Measurements from ENCODE around the gene LIF.

Gene LIF

DNA sequence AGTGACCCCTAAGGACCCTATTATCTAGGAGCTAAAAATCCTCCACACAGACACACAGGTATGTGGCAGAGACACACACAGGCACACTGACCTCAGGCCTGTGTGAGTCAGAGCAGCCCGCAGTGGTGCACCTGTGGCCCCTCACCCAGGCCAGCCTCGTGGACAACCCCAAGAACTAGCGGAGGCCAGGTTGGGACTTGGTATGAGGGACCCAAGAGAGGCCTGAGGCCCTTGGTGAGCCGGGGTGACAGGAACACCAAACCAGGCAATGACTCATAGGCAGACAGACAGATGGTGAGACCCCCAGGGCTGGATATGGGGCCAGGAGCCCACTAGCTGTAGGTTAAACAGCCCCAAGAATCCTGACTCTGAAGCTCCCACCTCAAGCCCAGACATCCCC is 36.8 kb upstream of the LIF start:
- no peaks in the 10 kb centered on the region for H3K36me3 ChIP-seq (ENCODE audit: control insufficient read depth, insufficient read depth, low read length)
- no peak overlapping the region for H3K4me3 ChIP-seq (ENCODE audit: extremely low read depth, insufficient read depth, low read length, poor library complexity, severe bottlenecking)
- H3K9me3 ChIP-seq (ENCODE audit: control insufficient read depth, low read length), result no peaks in the 10 kb centered on the region
- H3K4me1 ChIP-seq (ENCODE audit: control insufficient read depth, insufficient read depth, low read length, poor library complexity, severe bottlenecking), result peaks cover 3% of the 10 kb centered on the region
- 98 to 100% methylated on average over 4 of the region's 4 CpGs for WGBS, 2 experiments (ENCODE audit: insufficient coverage in 2 of 2)
- H3K27ac ChIP-seq (ENCODE audit: low read depth, low read length, severe bottlenecking), result no peak overlapping the region

DNA sequence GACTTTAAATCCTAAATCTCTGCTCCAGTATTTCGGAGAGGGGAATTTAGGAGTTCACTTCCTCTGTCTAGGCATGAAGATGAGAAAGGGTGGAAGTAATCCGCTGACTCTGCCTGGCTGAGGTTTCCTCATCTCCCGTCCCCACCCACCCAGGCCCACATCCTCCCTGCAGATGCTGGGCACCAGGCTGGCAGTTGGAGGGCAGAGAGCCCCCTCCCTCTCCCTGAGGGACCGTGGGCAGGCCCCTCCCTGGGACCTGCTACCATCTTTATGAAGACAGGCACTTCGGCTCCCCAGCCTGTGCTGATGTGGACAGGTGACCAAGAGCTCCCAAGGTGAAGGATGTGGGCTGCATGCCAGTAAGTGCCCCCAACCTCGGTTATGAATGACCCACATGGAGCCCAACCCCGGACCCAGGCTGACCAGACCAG is 36.1 kb upstream of the LIF start:
- Histone ChIP-seq H3K4me3 (ENCODE audit: extremely low read depth, insufficient read depth, low read length, poor library complexity, severe bottlenecking) (no peak overlapping the region), H3K4me1 (ENCODE audit: control insufficient read depth, insufficient read depth, low read length, poor library complexity, severe bottlenecking) (peaks cover 6% of the 10 kb centered on the region), H3K36me3 (ENCODE audit: control insufficient read depth, insufficient read depth, low read length) (no peaks in the 10 kb centered on the region), H3K9me3 (ENCODE audit: control insufficient read depth, low read length) (no peaks in the 10 kb centered on the region), H3K27ac (ENCODE audit: low read depth, low read length, severe bottlenecking) (no peak overlapping the region)
- WGBS, 2 experiments (ENCODE audit: insufficient coverage in 2 of 2), result 86 to 98% methylated on average over 5 of the region's 7 CpGs

DNA sequence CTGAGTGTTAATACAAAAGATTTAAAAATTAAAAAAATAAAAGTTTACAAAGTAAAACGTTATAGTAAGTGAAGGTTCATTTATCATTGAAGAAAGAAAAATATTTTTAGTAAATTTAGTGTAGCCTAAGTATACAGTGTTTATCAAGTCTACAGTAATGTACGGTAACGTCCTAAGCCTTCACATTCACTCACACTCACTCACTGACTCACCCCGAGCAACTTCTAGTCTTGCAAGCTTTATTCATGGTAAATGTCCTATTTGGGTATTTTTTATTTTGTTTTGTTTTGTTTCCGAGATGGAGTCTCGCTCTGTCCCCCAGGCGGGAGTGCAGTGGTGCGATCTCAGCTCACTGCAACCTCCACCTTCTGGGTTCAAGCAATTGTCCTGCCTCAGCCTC is 33.9 kb upstream of the LIF start:
- Histone ChIP-seq H3K27ac (ENCODE audit: low read depth, low read length, severe bottlenecking) (no peak overlapping the region), H3K9me3 (ENCODE audit: control insufficient read depth, low read length) (no peaks in the 10 kb centered on the region), H3K36me3 (ENCODE audit: control insufficient read depth, insufficient read depth, low read length) (no peaks in the 10 kb centered on the region), H3K4me3 (ENCODE audit: extremely low read depth, insufficient read depth, low read length, poor library complexity, severe bottlenecking) (no peak overlapping the region), H3K4me1 (ENCODE audit: control insufficient read depth, insufficient read depth, low read length, poor library complexity, severe bottlenecking) (peaks cover 6% of the 10 kb centered on the region)
- WGBS, 2 experiments (ENCODE audit: insufficient coverage in 2 of 2), result 90 to 96% methylated on average over 3 to 5 of the region's 8 CpGs

DNA sequence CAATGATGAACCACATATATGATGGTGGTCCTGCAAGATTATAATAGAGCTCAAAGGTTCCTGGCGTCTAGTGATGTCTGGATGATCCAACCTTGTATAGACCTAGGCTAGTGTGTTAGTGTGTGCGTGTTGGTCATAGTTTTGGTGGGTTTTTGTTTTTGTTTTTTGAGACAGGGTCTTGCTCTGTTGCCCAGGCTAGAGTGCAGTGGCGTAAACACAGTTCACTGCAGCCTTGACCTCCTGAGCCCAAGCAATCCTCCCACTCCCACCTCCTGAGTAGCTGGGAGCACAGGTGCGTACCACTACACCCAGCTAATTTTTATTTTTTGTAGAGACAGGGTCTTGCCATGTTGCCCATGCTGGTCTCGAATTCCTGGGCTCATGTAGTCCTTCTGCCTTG is 33.4 kb upstream of the LIF start:
- WGBS, 2 experiments (ENCODE audit: insufficient coverage in 2 of 2), result 100% methylated on average over 3 to 4 of the region's 5 CpGs
- Histone ChIP-seq H3K36me3 (ENCODE audit: control insufficient read depth, insufficient read depth, low read length) (no peaks in the 10 kb centered on the region), H3K9me3 (ENCODE audit: control insufficient read depth, low read length) (no peaks in the 10 kb centered on the region), H3K4me1 (ENCODE audit: control insufficient read depth, insufficient read depth, low read length, poor library complexity, severe bottlenecking) (peaks cover 6% of the 10 kb centered on the region), H3K4me3 (ENCODE audit: extremely low read depth, insufficient read depth, low read length, poor library complexity, severe bottlenecking) (no peak overlapping the region), H3K27ac (ENCODE audit: low read depth, low read length, severe bottlenecking) (no peak overlapping the region)

DNA sequence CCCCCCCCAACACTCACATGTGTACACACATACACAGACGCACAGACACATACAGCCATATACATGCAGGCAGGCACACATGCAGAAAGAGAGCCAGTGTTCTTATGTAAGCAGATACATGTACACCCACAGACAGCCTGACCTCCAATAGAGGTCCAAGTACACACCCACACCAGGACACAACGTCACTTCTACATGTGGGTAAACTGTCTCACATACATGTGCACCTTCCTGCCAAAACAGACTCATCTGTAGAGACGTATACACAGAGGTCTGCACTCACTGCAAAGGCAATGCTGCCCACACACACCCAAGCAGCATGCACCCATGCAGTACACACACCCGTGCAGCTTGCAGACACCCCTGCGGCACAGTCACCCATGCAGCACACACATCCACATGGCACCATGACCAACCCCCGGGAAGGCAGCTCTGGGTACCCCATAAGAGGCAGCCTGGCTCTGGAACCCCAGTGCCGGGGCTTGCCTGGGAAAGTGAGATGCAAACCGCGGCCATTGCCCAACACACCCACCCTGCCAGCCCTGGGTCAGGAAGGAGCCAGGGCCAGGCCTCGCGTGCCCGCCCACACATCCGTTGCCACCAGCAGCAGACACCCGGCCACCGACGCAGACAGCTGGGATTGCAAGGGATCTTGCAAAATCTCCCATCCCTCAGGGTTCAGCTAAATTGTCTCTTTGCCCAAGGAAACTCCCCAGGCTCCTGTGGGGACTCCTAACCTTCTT is 32.7 kb upstream of the LIF start:
- Histone ChIP-seq H3K4me1 (ENCODE audit: control insufficient read depth, insufficient read depth, low read length, poor library complexity, severe bottlenecking) (peaks cover 6% of the 10 kb centered on the region), H3K36me3 (ENCODE audit: control insufficient read depth, insufficient read depth, low read length) (no peaks in the 10 kb centered on the region), H3K9me3 (ENCODE audit: control insufficient read depth, low read length) (no peaks in the 10 kb centered on the region), H3K4me3 (ENCODE audit: extremely low read depth, insufficient read depth, low read length, poor library complexity, severe bottlenecking) (no peak overlapping the region), H3K27ac (ENCODE audit: low read depth, low read length, severe bottlenecking) (no peak overlapping the region)
- WGBS, 2 experiments (ENCODE audit: insufficient coverage in 2 of 2), result 86 to 88% methylated on average over 10 to 14 of the region's 16 CpGs

DNA sequence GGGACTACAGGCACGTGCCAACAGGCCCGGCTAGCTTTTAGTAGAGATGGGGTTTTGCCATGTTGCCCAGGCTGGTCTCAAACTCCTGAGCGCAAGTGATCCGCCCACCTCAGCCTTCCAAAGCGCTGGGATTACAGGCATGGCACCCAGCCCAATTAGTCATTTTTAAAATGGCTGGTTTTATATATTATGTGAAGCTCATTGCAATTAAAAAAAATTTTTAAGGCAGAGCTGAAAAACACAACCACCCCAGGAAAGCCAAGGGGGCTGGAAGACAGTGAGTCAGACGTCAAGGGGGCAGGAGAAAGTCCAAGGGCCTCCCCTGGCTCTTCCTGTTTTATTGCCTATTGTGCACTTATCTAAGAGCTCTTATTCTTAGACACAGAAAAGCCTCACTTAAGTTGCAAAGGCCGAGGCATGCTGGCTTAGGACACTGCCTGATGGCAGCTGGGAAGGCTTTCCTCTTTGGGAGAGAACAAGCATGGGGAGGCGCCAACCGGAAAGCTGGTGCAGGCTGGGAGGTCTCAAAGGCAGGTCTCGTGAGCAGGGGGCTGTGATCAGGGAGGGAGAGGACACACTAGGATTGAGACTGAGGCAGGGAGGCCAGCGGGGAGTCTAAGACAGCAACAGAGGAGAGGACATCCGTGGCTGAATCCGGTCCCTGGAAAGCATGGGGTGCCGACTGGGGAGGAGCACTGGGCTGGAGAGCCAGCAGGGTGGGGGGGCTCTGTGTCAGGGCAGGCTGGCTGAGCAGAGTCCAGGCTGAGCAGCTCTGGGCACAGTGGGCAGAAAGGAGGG is 31.2 kb upstream of the LIF start:
- Histone ChIP-seq H3K27ac (ENCODE audit: low read depth, low read length, severe bottlenecking) (peak overlapping the region; percentile 11), H3K36me3 (ENCODE audit: control insufficient read depth, insufficient read depth, low read length) (no peaks in the 10 kb centered on the region), H3K4me3 (ENCODE audit: extremely low read depth, insufficient read depth, low read length, poor library complexity, severe bottlenecking) (no peak overlapping the region), H3K9me3 (ENCODE audit: control insufficient read depth, low read length) (no peaks in the 10 kb centered on the region), H3K4me1 (ENCODE audit: control insufficient read depth, insufficient read depth, low read length, poor library complexity, severe bottlenecking) (peaks cover 6% of the 10 kb centered on the region)
- WGBS, 2 experiments (ENCODE audit: insufficient coverage in 2 of 2), result 59 to 60% methylated on average over 9 to 10 of the region's 14 CpGs

DNA sequence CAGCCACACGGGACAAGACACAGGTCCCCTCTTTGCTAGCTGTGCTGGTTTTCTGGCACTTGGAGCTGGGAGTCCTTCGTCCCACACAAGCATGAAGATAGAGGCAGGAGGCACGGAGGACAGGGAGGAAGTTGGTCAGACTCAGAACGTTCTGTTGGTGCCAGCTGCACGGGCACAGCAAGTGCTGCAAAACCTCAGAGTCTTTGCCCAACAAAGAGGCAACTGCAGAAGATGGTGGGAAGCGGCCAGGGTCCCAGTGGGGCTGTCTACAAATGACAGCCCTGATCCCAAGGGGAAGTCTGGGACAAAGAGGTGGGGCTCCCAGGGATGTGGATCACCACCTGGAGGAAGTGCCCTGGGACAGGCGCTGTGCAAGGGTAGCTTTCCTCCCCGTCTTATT is 29.5 kb upstream of the LIF start:
- Histone ChIP-seq H3K27ac (ENCODE audit: low read depth, low read length, severe bottlenecking) (no peak overlapping the region), H3K36me3 (ENCODE audit: control insufficient read depth, insufficient read depth, low read length) (no peaks in the 10 kb centered on the region), H3K4me1 (ENCODE audit: control insufficient read depth, insufficient read depth, low read length, poor library complexity, severe bottlenecking) (peaks cover 6% of the 10 kb centered on the region), H3K4me3 (ENCODE audit: extremely low read depth, insufficient read depth, low read length, poor library complexity, severe bottlenecking) (no peak overlapping the region), H3K9me3 (ENCODE audit: control insufficient read depth, low read length) (no peaks in the 10 kb centered on the region)
- WGBS, 2 experiments (ENCODE audit: insufficient coverage in 2 of 2), result 90 to 95% methylated on average over 8 of the region's 8 CpGs

DNA sequence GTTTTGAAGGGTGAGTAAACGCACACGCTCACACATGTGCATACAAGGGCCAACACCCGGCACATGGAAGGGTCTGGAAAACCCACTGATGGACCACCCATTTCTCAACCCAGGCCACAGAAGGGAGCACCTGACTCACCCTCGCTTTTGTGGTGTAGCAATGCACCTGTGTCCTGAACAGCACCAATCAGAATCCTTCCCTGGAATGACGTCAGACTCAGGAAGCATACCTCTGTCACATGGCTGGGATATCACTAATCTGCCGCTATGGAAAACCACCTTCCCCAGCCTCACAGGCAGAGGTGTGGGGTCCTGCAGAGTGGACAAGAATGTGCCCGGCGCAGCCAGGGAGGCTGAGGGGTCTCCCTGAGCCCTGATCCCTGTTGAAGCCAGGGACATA is 29.1 kb upstream of the LIF start:
- H3K9me3 ChIP-seq (ENCODE audit: control insufficient read depth, low read length), result no peaks in the 10 kb centered on the region
- H3K27ac ChIP-seq (ENCODE audit: low read depth, low read length, severe bottlenecking), result no peak overlapping the region
- 82 to 93% methylated on average over 6 of the region's 8 CpGs for WGBS, 2 experiments (ENCODE audit: insufficient coverage in 2 of 2)
- H3K36me3 ChIP-seq (ENCODE audit: control insufficient read depth, insufficient read depth, low read length), result no peaks in the 10 kb centered on the region
- no peak overlapping the region for H3K4me3 ChIP-seq (ENCODE audit: extremely low read depth, insufficient read depth, low read length, poor library complexity, severe bottlenecking)
- peaks cover 6% of the 10 kb centered on the region for H3K4me1 ChIP-seq (ENCODE audit: control insufficient read depth, insufficient read depth, low read length, poor library complexity, severe bottlenecking)

DNA sequence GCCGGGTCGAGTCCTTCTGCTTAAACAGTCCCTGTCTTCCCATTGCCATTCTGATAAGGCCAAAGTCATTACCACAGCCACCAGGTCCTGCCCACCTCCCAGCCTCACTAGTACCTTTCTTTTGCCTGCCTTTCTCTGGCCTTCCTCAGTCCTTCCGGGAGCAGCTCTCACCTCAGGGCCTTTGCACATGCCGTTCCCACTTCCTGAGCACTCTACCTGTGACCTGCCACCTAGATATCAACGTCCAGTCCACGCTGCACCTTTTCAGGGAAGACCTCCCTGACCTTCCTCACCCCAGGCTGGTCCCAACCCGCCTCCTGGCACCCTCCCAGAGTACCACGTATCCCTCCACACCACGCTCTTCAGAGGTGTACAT is 27.9 kb upstream of the LIF start:
- H3K9me3 ChIP-seq (ENCODE audit: control insufficient read depth, low read length), result no peaks in the 10 kb centered on the region
- peaks cover 6% of the 10 kb centered on the region for H3K4me1 ChIP-seq (ENCODE audit: control insufficient read depth, insufficient read depth, low read length, poor library complexity, severe bottlenecking)
- no peaks in the 10 kb centered on the region for H3K36me3 ChIP-seq (ENCODE audit: control insufficient read depth, insufficient read depth, low read length)
- WGBS, 2 experiments (ENCODE audit: insufficient coverage in 2 of 2), result 76 to 94% methylated on average over 3 to 6 of the region's 9 CpGs
- no peak overlapping the region for H3K27ac ChIP-seq (ENCODE audit: low read depth, low read length, severe bottlenecking)
- no peak overlapping the region for H3K4me3 ChIP-seq (ENCODE audit: extremely low read depth, insufficient read depth, low read length, poor library complexity, severe bottlenecking)

DNA sequence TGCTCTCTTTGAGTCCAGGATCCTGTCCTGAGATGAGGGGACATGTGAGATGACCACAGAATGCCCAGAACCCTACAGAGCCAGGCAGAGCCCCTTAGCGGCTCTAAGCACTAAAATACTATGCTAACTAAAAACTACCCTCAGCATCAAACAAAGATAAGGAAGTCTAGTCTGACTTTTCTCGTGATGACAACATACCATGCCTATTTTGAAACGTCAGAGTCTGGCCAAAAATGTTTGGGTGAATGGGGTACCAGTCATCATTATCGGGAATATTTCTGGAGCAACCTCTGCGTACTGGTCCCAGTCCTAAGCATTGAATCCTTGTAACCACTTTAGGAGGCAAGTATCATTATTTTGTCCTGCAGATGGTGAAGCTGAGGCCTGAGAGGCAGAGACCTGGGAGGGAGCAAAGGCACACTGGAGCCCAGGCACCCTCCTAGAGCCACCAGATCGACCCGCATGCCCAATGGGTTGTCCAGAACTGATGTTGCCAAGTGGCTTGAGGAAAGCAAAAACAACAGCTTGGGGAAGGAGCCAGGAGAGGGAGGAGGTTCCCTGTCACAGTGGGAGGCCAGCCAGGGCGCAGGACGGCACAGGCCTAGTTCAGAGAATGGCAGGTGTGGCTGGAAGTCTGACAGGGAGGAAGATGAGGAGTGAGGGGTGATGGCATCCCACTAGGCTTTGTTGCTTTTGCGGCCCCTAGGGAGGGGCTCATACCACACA is 27.3 kb upstream of the LIF start:
- H3K27ac ChIP-seq (ENCODE audit: low read depth, low read length, severe bottlenecking), result no peak overlapping the region
- H3K9me3 ChIP-seq (ENCODE audit: control insufficient read depth, low read length), result no peaks in the 10 kb centered on the region
- H3K4me1 ChIP-seq (ENCODE audit: control insufficient read depth, insufficient read depth, low read length, poor library complexity, severe bottlenecking), result peaks cover 6% of the 10 kb centered on the region
- H3K36me3 ChIP-seq (ENCODE audit: control insufficient read depth, insufficient read depth, low read length), result no peaks in the 10 kb centered on the region
- no peak overlapping the region for H3K4me3 ChIP-seq (ENCODE audit: extremely low read depth, insufficient read depth, low read length, poor library complexity, severe bottlenecking)
- WGBS, 2 experiments (ENCODE audit: insufficient coverage in 2 of 2), result 72 to 81% methylated on average over 9 of the region's 10 CpGs
